T-helper 1 cell treated with Interleukin-12 subunit alpha and Interleukin-12 subunit beta and Interleukin-4 antibody, amounts not matched to agents 30 μg/mL and 1 μg/mL, for 36 hours (primary cell): Measurements from ENCODE around the gene TBX5.
A peak's percentile ranks its signal among the peaks of the same experiment; 100 is the strongest.

Experiments used
- H3K27ac Mint-ChIP-seq: one replicate; pipeline ENCODE4 v1.8.0; 2021; ENCODE audit warnings: mild to moderate bottlenecking, mixed read lengths
- H3K27me3 Mint-ChIP-seq: one replicate; pipeline ENCODE4 v1.8.0; 2021; ENCODE audit warnings: low read depth, mixed read lengths
- H3K36me3 Mint-ChIP-seq: one replicate; pipeline ENCODE4 v1.8.0; 2021; ENCODE audit warnings: low read depth, mixed read lengths
- H3K4me1 Mint-ChIP-seq: one replicate; pipeline ENCODE4 v1.8.0; 2021; ENCODE audit warnings: low read depth, mixed read lengths
- H3K4me3 Mint-ChIP-seq: one replicate; pipeline ENCODE4 v1.8.0; 2021; ENCODE audit warnings: mild to moderate bottlenecking, moderate library complexity, mixed read lengths
- H3K9me3 Mint-ChIP-seq: one replicate; pipeline ENCODE4 v1.8.0; 2021; ENCODE audit warnings: mixed read lengths

Gene TBX5

DNA sequence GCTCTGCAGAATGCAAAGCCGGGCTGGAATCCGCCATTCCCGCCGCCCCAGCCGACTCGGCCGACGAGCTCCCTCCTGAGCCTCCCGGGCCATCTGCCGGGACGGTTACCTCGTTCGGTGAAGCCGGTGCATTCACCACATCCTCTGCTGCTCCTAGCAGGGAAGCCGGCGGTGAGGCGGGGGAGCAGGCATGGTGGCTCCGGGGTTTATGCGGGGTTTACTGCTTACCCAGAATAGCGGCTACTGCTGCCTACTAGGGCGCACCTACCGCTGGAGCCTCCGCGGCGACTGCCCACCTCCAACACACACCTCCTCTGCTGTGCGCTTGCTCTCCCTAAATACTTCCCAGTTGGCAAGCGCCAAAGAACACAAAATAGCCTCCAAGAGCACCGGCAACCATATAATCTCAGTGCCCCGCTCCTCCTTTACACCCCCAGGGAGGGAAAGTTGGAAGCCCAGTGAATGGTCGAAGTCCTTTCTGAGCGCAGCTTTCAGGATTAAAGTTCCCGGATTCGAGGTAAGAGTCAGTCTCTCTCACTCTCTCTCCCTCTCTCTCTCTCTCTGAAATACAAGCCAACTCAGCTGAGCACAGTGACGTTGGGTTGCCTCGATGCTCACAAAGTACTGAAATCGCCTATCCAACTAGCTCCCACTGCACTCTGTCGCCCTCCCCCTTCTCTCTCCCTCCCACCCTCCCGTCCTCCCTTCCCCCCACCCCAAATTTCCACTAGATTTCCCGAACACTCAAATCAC, at the start of gene TBX5:
Gene TBX5 (minus strand): TSS at position 626 of the 753 bp plus-strand sequence. CDS start 2,246 bp downstream, outside the sequence.
- Mint-ChIP-seq H3K36me3 (peaks cover 7% of the 10 kb centered on the region), H3K9me3 (peaks cover 3% of the 10 kb centered on the region), H3K4me1 (peaks cover 1% of the 10 kb centered on the region), H3K4me3 (peak within 1 kb of the TSS; percentile 9), H3K27ac (peak within 1 kb of the TSS; percentile 66), H3K27me3 (peaks cover 96% of the 10 kb centered on the region)

DNA sequence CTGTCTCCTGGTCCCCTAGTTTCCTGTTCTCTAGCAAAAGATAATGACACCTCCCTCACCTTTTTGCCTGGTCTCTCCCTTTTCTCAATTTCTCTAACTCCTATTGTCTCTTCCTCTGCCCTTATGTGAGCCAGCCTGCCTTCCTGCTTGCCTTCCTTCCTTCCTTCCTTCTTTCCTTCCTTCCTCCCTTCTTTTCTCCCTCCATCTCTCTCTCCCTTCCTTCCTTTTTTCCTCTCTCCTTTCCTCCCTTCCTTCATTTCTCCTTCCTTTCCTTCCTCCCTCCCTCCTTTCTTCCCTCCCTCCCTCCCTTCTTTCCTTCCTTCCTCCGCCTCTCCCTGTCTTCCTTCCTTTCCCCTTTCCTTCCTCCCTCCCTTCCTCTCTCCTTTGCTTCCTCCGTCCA, 45.7 kb upstream of the TBX5 start:
- Mint-ChIP-seq H3K4me1 (no peaks in the 10 kb centered on the region), H3K36me3 (no peaks in the 10 kb centered on the region), H3K4me3 (no peak overlapping the region), H3K27ac (no peak overlapping the region), H3K9me3 (no peaks in the 10 kb centered on the region), H3K27me3 (peaks cover 51% of the 10 kb centered on the region)

DNA sequence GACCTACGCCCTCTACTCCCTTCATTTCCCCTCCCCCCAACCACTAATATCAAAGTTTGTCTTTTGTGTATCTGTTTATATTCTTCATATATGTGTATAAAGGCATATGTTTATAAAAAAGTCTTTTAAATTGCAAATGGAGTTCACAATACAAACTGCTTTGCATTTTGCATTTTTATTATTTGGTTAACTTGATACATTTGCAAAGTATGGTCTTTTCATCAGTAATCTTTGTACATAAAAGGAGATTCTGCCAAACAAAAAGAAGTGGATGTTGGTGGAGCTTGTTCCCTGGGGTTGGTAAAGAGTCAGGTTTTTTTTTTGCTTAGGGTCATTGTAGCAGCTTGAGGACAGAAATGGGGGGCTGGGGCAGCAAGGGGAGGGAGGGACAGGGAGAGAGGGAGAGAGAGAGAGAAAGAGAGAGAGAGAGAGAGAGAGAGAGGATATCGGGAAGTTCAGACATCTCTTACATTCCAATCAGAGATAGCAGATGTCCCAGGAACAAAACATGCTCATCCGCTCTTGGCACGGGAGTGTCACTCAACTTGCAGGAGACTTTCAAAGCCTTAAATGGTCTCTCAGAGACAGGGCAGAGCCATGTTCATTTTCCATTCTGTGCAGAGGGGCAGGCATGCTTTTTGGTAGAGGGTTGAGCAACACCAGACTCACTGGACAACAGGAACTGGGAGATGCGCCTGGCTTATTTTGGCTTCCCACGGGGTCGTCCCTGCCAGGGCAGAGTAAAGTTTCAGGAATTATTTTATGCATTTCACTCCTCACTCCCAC, 44.8 kb upstream of the TBX5 start:
- Mint-ChIP-seq H3K36me3 (no peaks in the 10 kb centered on the region), H3K9me3 (no peaks in the 10 kb centered on the region), H3K27me3 (peaks cover 61% of the 10 kb centered on the region), H3K27ac (no peak overlapping the region), H3K4me1 (no peaks in the 10 kb centered on the region), H3K4me3 (no peak overlapping the region)

DNA sequence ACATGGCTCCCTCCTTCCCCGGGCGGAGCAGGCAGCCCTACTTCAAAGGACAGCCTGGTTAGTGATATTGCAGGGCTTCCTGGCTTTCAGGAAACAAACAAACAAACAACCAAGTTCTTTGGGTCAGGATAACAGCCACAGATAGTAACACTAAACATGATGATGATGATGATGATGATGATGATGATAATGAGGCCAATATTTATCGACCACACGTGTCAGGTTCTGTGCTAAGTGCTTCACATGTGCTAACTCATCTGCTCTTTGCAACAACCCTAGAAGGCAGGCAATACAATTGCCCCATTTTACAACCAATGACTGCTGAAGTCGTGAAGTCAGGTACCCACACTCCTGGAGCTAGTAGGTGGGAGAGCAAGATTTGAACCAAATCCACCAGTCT, 44.1 kb upstream of the TBX5 start:
- Mint-ChIP-seq H3K4me3 (no peak overlapping the region), H3K27me3 (peaks cover 66% of the 10 kb centered on the region), H3K36me3 (no peaks in the 10 kb centered on the region), H3K4me1 (no peaks in the 10 kb centered on the region), H3K9me3 (no peaks in the 10 kb centered on the region), H3K27ac (no peak overlapping the region)

DNA sequence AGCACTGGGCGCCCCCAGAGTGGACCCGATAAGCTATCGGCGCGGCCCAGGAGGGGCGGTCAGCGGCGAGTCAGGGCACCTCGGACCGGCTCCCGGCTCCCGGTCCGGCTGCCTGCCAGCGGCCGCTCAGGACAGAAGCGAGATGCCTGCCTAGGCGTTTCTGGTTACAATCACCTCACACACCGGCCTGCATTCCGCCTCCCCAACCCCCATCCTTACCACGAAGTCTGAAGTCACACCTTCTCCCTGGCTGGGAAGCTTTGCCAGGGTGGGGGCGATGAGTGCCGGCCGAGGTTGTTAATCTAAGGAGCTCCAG, 42.6 kb upstream of the TBX5 start:
- H3K9me3 Mint-ChIP-seq, result no peaks in the 10 kb centered on the region
- H3K4me3 Mint-ChIP-seq, result no peak overlapping the region
- H3K4me1 Mint-ChIP-seq, result no peaks in the 10 kb centered on the region

DNA sequence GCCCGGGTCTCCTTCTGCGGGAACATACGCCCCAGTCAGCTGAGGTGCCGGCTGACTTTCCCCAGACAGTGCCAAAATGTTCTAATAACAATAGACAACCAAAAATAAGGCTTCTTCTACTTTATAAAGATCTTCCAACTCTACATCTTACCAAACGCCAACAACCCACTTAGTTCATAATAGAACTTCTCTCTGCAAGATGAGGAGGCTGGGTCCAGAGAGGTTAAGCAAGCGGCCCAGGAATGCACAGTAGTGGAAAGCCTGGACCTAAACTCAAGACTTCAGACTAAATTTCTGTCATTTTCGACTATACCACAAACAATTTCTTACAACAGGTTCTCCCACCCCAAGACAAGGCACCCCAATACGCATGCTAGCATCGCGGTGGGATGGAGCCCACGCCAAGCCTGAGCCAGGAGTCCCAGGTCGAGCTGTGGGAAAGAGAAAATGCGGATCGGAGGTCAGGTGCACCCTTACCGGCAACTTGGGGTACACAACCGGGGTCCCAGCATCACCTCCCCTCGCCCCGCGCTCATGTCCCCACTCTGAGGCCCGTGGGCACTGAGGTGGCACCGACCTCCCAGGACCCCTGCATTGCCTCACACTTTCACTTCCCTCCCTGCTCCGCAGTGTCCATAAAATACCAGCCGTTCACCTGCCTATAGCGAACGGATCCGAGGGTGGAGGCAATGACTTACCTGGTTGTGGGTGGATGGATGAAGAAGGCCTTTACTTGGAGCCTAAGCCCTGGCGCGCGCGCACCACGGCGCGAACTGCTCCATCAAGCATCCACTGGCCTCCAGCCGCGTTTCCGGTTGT, 42.1 kb upstream of the TBX5 start:
- peaks cover 79% of the 10 kb centered on the region for H3K27me3 Mint-ChIP-seq
- no peak overlapping the region for H3K27ac Mint-ChIP-seq
- H3K36me3 Mint-ChIP-seq, result no peaks in the 10 kb centered on the region
- no peaks in the 10 kb centered on the region for H3K9me3 Mint-ChIP-seq
- no peak overlapping the region for H3K4me3 Mint-ChIP-seq
- H3K4me1 Mint-ChIP-seq, result no peaks in the 10 kb centered on the region

More for the DNA sequence above, 42.6 kb upstream of the TBX5 start:
- Mint-ChIP-seq H3K27me3 (peaks cover 73% of the 10 kb centered on the region), H3K27ac (no peak overlapping the region), H3K36me3 (no peaks in the 10 kb centered on the region)

DNA sequence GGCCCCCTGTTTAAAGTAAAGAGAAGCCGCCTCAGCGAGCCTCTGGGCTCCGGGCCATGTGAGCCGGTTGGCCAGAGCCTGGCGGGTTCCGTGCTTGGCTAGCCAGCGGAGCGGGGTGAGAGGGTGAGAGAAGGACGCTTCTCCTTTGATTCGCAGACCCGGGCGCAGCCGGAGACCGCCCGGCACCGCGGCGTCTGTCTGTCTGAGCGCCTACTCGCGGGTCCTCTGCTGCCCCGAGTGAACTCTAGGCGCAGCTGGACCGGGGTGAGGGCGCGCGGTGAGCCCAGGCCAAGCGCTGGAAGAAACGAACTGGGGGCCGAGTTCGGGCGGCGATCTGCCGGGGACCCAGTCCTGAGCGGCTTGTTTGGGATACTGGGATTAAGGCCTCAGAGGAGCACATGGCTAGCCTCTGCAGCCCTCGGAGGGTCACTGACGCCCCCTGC, 41.4 kb upstream of the TBX5 start:
- H3K4me3 Mint-ChIP-seq, result no peak overlapping the region
- H3K9me3 Mint-ChIP-seq, result no peaks in the 10 kb centered on the region
- H3K4me1 Mint-ChIP-seq, result no peaks in the 10 kb centered on the region
- peaks cover 86% of the 10 kb centered on the region for H3K27me3 Mint-ChIP-seq
- no peaks in the 10 kb centered on the region for H3K36me3 Mint-ChIP-seq
- no peak overlapping the region for H3K27ac Mint-ChIP-seq

DNA sequence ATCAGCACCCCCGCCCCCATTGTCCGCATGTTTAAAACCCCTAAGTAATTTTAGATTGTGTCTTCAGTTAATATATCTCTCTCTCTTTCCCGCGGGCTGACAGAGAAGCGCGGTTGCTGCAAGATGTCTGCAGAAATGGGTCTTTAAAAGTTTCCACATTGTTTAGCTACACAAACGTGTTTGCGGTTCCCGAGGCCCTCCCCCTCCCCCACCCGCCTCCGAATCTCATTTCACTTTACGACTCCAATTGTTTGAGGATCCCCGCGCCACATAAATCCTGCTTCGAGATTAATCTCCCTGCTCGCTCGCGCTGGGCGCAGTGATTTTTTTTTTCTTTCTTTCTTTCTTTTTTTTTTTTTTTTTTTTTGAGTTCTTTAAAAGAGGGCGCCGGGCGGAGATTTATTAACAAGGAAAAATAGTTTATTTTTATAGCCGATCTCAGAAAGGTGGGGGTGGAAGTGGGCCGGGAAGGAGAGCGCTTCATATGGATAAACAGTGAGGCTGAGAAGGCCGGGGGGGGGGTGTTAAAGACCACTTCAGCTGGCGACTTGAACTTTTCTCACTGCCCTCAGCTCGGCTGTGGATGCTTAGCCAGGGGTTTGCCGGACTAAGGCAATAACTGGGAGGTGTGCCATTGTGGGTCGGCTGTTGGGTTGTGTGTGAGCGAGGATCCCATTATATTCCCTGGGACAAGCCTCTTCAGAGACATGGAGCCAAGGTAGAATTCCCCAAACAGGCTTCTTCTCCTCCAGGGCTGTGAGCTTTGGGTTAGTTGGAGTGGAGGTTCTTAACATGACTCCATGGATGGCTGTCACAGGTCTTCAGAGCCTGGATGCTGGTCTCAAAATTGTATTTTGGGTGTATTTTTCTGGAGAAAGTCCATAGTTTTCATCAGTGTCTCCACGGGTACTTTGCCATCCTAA, 39.7 kb upstream of the TBX5 start:
- no peaks in the 10 kb centered on the region for H3K9me3 Mint-ChIP-seq
- H3K4me1 Mint-ChIP-seq, result no peaks in the 10 kb centered on the region
- peaks cover 89% of the 10 kb centered on the region for H3K27me3 Mint-ChIP-seq
- H3K27ac Mint-ChIP-seq, result no peak overlapping the region
- no peak overlapping the region for H3K4me3 Mint-ChIP-seq
- H3K36me3 Mint-ChIP-seq, result no peaks in the 10 kb centered on the region

DNA sequence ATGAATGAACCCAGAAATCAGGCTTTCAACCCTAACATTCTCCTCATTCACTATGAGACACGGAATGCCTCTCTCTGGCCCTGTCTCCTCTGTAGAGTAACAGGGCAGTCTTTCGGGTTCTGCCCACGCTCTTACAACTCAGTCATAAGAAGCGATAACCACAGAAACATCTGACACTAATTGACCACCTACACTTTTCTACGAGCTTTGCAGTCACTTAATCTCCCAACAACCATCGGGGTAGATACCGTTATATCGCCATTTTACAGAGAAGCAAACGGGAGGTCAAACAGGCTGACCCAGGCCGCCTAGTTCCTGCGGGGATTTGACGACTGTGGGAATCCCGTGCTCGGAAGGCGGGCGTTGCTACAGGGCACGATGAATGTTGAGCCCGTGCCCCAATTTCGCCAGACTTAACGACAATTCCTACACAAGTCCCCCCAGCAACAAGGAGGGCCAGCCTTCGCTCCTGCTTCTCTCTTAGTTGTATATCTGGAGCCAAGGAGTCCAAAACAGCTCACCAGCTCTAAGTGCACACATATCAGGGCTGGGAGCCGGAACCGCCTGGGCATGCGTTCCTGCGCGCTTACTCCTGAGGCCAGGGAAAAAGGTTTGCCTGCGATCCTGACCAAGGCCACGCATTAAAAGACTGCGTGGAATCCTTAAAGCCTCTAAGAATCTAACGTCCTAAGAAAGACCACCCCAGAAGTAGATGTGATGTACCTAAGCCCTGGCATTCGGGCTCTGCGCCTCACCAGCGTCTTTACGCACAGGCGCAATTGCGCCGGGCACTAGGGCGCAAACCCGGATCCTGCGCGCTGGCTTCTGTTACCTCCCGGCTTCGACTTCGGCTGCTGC, 38.7 kb upstream of the TBX5 start:
- no peak overlapping the region for H3K4me3 Mint-ChIP-seq
- no peak overlapping the region for H3K27ac Mint-ChIP-seq
- H3K36me3 Mint-ChIP-seq, result no peaks in the 10 kb centered on the region
- H3K4me1 Mint-ChIP-seq, result no peaks in the 10 kb centered on the region
- H3K27me3 Mint-ChIP-seq, result peaks cover 89% of the 10 kb centered on the region
- no peaks in the 10 kb centered on the region for H3K9me3 Mint-ChIP-seq

DNA sequence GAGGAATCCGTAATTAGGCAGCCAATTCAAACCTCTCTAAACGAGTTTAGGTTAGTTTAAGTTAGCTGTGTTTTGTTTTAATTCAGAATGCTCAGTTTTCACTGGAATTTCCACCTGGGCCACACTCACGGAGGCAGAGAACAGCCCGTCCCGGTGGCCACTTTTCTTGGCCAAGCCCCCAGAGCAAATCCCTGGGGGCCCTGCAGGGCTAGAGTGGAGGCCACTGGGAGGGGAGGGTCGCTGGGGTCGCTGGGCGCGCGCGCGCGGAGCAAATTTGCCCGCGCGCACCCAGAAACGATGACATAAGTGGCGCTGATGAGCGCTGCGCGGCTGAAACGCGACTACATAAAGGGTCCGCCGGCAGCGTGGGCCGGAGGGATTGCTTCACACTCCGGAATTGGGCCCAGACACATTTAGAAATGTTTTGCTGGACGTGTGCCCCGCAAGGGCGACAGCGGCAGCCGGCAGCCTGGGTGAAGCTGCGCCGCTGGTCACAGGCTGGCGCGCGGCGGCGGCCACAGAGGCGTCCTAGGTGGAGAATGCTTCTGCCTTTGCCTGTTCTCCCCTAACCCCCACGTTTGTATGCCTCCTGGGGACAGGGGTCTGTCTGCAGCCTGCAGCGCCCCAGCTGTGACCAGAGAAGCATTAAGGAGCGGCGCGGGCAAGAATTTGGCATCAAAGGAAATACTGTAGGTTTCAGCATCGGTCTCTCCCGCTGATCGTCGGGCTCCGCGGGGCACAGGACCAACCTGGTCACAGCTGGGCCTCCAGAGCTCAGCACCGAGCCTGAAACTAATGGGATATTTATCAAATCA, 37.9 kb upstream of the TBX5 start:
- Mint-ChIP-seq H3K27ac (no peak overlapping the region), H3K4me1 (no peaks in the 10 kb centered on the region), H3K27me3 (peaks cover 89% of the 10 kb centered on the region), H3K4me3 (no peak overlapping the region), H3K9me3 (no peaks in the 10 kb centered on the region), H3K36me3 (no peaks in the 10 kb centered on the region)

DNA sequence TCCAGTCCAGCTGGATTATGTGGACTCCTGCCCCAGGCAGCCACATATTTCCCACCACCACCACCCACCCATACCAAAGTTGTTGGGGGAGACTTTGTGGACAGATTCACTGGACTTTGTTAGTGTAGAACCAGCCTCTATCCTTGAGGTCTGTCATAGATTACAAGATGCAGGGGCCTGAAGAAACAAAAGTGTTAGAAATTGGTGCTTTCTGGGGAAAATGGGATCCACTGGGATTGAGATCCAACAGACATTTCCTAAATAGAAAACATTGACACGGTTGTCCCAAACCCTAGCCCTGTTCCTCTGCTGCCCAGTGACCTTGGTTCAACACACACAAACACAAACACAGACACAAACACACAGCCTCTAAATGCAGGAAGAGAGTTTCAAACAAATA, 36.6 kb upstream of the TBX5 start:
- no peak overlapping the region for H3K27ac Mint-ChIP-seq
- no peaks in the 10 kb centered on the region for H3K36me3 Mint-ChIP-seq
- H3K4me3 Mint-ChIP-seq, result no peak overlapping the region
- peaks cover 91% of the 10 kb centered on the region for H3K27me3 Mint-ChIP-seq
- no peaks in the 10 kb centered on the region for H3K4me1 Mint-ChIP-seq
- no peaks in the 10 kb centered on the region for H3K9me3 Mint-ChIP-seq

DNA sequence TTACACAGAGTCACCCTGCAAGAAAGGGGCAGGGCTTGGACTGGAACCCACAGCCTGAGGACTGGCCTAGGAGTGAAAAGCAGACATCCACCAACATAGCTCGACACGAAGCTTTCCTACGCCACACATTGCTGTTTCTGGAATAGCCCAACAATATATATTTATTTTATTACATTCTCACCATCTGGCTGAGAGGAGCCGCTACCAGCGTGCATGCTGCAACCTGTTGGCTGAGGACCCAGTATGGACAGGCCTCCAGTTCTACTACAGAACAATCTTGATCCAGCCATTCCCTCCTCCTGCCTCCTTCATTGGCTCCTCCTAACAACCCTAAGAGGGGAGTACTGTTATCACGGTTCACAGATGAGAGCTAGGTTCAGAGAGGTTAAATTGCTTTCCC, 35.6 kb upstream of the TBX5 start:
- Mint-ChIP-seq H3K27me3 (peaks cover 85% of the 10 kb centered on the region), H3K4me1 (no peaks in the 10 kb centered on the region), H3K27ac (no peak overlapping the region), H3K4me3 (no peak overlapping the region), H3K36me3 (no peaks in the 10 kb centered on the region), H3K9me3 (no peaks in the 10 kb centered on the region)

DNA sequence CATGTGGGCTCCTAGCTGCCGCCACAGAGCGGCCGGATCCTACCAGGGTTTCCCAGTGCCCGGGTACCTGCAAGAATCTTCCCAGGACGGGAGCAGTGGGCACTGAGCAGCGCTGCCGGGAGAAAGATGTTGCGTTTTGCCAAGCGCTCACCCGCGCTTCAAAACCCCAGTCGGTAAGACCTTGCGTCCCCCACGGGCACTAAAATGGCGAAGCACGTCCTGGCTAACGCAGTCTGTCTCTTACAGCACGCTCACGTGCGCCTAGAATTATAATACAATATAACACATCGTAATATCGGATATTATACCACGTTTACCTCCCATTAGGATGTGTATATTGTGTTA, 35.1 kb upstream of the TBX5 start:
- no peak overlapping the region for H3K4me3 Mint-ChIP-seq
- no peaks in the 10 kb centered on the region for H3K36me3 Mint-ChIP-seq
- no peaks in the 10 kb centered on the region for H3K4me1 Mint-ChIP-seq
- no peaks in the 10 kb centered on the region for H3K9me3 Mint-ChIP-seq
- H3K27ac Mint-ChIP-seq, result no peak overlapping the region
- peaks cover 84% of the 10 kb centered on the region for H3K27me3 Mint-ChIP-seq
